ENCODE data around the gene LRRC59.

DNA sequence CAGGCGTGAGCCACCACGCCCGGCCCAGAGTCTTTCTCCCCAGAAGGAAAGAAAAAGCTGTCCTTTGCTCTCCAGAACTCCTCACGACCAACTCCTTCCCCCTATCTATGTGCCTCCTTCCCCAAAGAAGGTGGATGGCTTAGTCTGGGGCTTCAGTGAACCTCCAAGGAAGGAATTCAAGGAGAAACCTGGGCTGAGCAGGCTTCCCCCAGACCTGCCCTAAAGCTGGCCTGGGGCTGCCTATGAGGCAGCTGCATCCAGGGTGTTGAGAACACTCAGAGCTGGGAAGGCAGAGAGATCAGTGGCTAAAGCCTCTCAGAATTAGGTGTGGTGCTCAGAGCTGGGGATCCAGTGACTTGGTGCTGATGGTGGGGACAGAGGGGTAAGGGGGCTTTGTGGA lies 32.5 kb upstream of the LRRC59 start:
- TF ChIP-seq POLR2A (IDR thresholded peaks at IDR 0.05), result no peak
- TF ChIP-seq, protein P1, sequence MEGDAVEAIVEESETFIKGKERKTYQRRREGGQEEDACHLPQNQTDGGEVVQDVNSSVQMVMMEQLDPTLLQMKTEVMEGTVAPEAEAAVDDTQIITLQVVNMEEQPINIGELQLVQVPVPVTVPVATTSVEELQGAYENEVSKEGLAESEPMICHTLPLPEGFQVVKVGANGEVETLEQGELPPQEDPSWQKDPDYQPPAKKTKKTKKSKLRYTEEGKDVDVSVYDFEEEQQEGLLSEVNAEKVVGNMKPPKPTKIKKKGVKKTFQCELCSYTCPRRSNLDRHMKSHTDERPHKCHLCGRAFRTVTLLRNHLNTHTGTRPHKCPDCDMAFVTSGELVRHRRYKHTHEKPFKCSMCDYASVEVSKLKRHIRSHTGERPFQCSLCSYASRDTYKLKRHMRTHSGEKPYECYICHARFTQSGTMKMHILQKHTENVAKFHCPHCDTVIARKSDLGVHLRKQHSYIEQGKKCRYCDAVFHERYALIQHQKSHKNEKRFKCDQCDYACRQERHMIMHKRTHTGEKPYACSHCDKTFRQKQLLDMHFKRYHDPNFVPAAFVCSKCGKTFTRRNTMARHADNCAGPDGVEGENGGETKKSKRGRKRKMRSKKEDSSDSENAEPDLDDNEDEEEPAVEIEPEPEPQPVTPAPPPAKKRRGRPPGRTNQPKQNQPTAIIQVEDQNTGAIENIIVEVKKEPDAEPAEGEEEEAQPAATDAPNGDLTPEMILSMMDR (IDR thresholded peaks at IDR 0.05), result no peak

Data from transverse colon (tissue), 3 donors.